H1 (cell line): Measurements from ENCODE around the gene B3GALT5.

Experiments
- CTCF ChIP-seq, 3 experiments: IDR thresholded peaks; 1 replicate in 2 of 3; 2 replicates in 1 of 3; pipeline versions ENCODE4 v1.5.1 to v1.6.1; 2011; ENCODE audit warnings: low read length in 3 of 3, mild to moderate bottlenecking in 3 of 3, inconsistent platforms in 2 of 3, low read depth in 1 of 3, moderate library complexity in 1 of 3; ENCODE audit not compliant: insufficient read depth in 1 of 3; ENCODE audit errors: control extremely low read depth in 1 of 3
- EGR1 ChIP-seq: IDR thresholded peaks from 2 replicates; pipeline ENCODE4 v1.6.1; 2011; ENCODE audit warnings: low read depth, low read length, borderline replicate concordance
- JUND ChIP-seq: IDR thresholded peaks from 2 replicates; pipeline ENCODE4 v1.6.1; 2011; ENCODE audit warnings: mild to moderate bottlenecking, improper control_type of control experiment, low read length
- KDM1A ChIP-seq: fragments of 200-600, 300-600 bp; sonication (generic); IDR thresholded peaks from 2 replicates; pipeline ENCODE4 v1.7.1; 2016; ENCODE audit warnings: mild to moderate bottlenecking, low read length, borderline replicate concordance
- PHF8 ChIP-seq: fragments of 200-600 bp; sonication (generic); conservative IDR thresholded peaks from 2 replicates; pipeline ENCODE4 v1.7.1; 2012; ENCODE audit warnings: low read depth, mild to moderate bottlenecking, inconsistent platforms, low read length, moderate library complexity
- POLR2AphosphoS5 ChIP-seq: IDR thresholded peaks from 2 replicates; pipeline ENCODE4 v1.6.1; 2011; ENCODE audit warnings: low read depth, low read length

DNA sequence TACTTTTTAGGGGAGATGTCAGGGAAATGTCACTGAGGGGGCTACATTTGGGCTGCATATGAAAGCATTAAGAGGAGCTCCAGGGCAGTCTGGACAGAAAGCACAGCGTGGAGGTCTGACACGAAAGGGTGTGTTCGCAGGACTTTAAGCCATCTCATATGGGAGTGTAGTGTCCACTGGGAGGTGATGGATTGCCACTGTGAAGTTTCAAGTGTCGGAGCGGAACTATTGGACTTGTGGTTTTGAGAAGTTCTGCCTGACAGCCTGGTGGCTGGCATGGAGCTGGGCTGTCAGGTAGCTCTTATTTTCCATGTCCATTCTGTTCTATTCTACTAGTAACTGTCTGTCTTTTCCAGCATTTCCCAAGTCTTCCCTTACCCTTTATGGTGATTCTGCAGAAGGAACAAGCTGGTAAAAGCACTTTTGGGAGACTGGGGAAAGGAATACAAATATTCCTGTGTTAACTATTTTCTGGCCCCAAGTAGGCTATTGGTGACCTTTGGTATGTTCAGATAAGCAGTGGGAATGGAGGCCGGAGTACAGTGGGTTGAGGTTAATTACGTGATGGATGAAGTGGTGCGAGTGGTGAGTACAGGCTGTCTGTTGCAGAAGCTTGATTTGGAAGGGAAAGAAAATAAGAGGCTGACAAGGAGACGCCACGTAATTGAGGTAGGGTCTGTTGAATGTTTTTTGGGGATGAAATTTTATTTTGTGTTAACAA lies 19.3 kb downstream of the B3GALT5 start:
- no peak for TF ChIP-seq CTCF (IDR thresholded peaks at IDR 0.05; ENCODE audit: control extremely low read depth in 1 of 3, insufficient read depth in 1 of 3, low read depth in 1 of 3, low read length in 3 of 3)
- no peak for TF ChIP-seq PHF8
- no peak for TF ChIP-seq KDM1A
- TF ChIP-seq JUND = no peak
- TF ChIP-seq EGR1 = no peak
- TF ChIP-seq POLR2AphosphoS5 = peak; percentile 27; the same call in 1 of the 2 replicates
